ENCODE measurements around the gene SLC6A1.

Gene SLC6A1

GRCh38 chr3:10992017-10992942, at the start of gene SLC6A1:
SLC6A1 (plus strand) TSS chr3:10992748; CDS start chr3:11017212, 24,464 bp downstream.
- no peak for DNase-seq (ENCODE audit: low read depth in 1 of 2, low spot score in 1 of 2)

- no peak for DNase-seq (ENCODE audit: low read depth in 1 of 2, low spot score in 1 of 2)
Observed at GRCh38 chr3:10944866-10945265, 47.7 kb upstream of the SLC6A1 start.

- peak in 1 of 2 donors; percentile 30 for DNase-seq (ENCODE audit: low read depth in 1 of 2, low spot score in 1 of 2)
Observed at GRCh38 chr3:10945683-10946287, 46.8 kb upstream of the SLC6A1 start.

GRCh38 chr3:10946526-10946925, 46.0 kb upstream of the SLC6A1 start:
- DNase-seq (ENCODE audit: low read depth in 1 of 2, low spot score in 1 of 2), result no peak

GRCh38 chr3:10948326-10948725, 44.2 kb upstream of the SLC6A1 start:
- DNase-seq (ENCODE audit: low read depth in 1 of 2, low spot score in 1 of 2), result no peak

- DNase-seq (ENCODE audit: low read depth in 1 of 2, low spot score in 1 of 2), result no peak
Observed at GRCh38 chr3:10949197-10949596, 43.4 kb upstream of the SLC6A1 start.

GRCh38 chr3:10950476-10951294, 41.9 kb upstream of the SLC6A1 start:
- DNase-seq (ENCODE audit: low read depth in 1 of 2, low spot score in 1 of 2), result no peak

- no peak for DNase-seq (ENCODE audit: low read depth in 1 of 2, low spot score in 1 of 2)
Observed at GRCh38 chr3:10951295-10951926, 41.1 kb upstream of the SLC6A1 start.

- DNase-seq (ENCODE audit: low read depth in 1 of 2, low spot score in 1 of 2), result no peak
Observed at GRCh38 chr3:10952525-10952924, 40.0 kb upstream of the SLC6A1 start.

- DNase-seq (ENCODE audit: low read depth in 1 of 2, low spot score in 1 of 2), result no peak
Observed at GRCh38 chr3:10954740-10955139, 37.8 kb upstream of the SLC6A1 start.

- no peak for DNase-seq (ENCODE audit: low read depth in 1 of 2, low spot score in 1 of 2)
Observed at GRCh38 chr3:10955711-10956453, 36.7 kb upstream of the SLC6A1 start.

GRCh38 chr3:10956531-10956930, 36.0 kb upstream of the SLC6A1 start:
- no peak for DNase-seq (ENCODE audit: low read depth in 1 of 2, low spot score in 1 of 2)

- DNase-seq (ENCODE audit: low read depth in 1 of 2, low spot score in 1 of 2), result no peak
Observed at GRCh38 chr3:10956986-10957385, 35.6 kb upstream of the SLC6A1 start.

- no peak for DNase-seq (ENCODE audit: low read depth in 1 of 2, low spot score in 1 of 2)
Observed at GRCh38 chr3:10957976-10958749, 34.4 kb upstream of the SLC6A1 start.

GRCh38 chr3:10960255-10960654, 32.3 kb upstream of the SLC6A1 start:
- no peak for DNase-seq (ENCODE audit: low read depth in 1 of 2, low spot score in 1 of 2)

GRCh38 chr3:10961921-10962320, 30.6 kb upstream of the SLC6A1 start:
- DNase-seq (ENCODE audit: low read depth in 1 of 2, low spot score in 1 of 2), result no peak

- no peak for DNase-seq (ENCODE audit: low read depth in 1 of 2, low spot score in 1 of 2)
Observed at GRCh38 chr3:10962481-10963036, 30.0 kb upstream of the SLC6A1 start.

GRCh38 chr3:10964537-10965167, 27.9 kb upstream of the SLC6A1 start:
- no peak for DNase-seq (ENCODE audit: low read depth in 1 of 2, low spot score in 1 of 2)

- DNase-seq (ENCODE audit: low read depth in 1 of 2, low spot score in 1 of 2), result no peak
Observed at GRCh38 chr3:10968401-10968800, 24.1 kb upstream of the SLC6A1 start.
